BJ (cell line): ENCODE data around the gene PTH. TPM values are rescaled to one million over a fixed set of nuclear protein-coding genes. Genes with fewer than 3 reads are reported as not detected.

Experiments
- CTCF ChIA-PET: fragments of 350-600 bp; formaldehyde crosslinking; extraction: SDS; loops from one replicate; lab custom pipeline; 2021; ENCODE audit warnings: antibody characterized with exemption, inconsistent platforms; lab: Yijun Ruan, JAX
- POLR2A ChIA-PET: fragments of 300-600 bp; sonication (Branson Sonifier 250); formaldehyde crosslinking; extraction: SDS; loops from one replicate; lab custom pipeline; 2021; ENCODE audit warnings: antibody characterized with exemption; lab: Charles Lee
- DNase-seq: peaks from one replicate; pipeline ENCODE4 v3.0.0-alpha.2; 2011; ENCODE audit warnings: low read depth
- H3K27me3 ChIP-seq: 2 replicates; pipeline ENCODE4 v1.6.0; 2011; ENCODE audit warnings: low read length; ENCODE audit not compliant: control insufficient read depth, insufficient read depth
- H3K36me3 ChIP-seq: 2 replicates; pipeline ENCODE4 v1.5.1; 2011; ENCODE audit warnings: low read length; ENCODE audit not compliant: control insufficient read depth, insufficient read depth
- H3K4me3 ChIP-seq: 2 replicates; pipeline ENCODE4 v1.5.1; 2011; ENCODE audit warnings: low read depth, mild to moderate bottlenecking, control low read depth, low read length
- polyA plus RNA-seq: library from polyadenylated mRNA; depleted of rRNA; stranded (reverse); fragments of >200 nt; gene quantifications from 2 replicates; pipeline ENCODE4 v1.2.3, GENCODE V29; 2011
- TF ChIP-seq, protein P1 (sequence below): IDR thresholded peaks from 2 replicates; pipeline ENCODE4 v1.5.1; 2011; ENCODE audit warnings: low read depth, mild to moderate bottlenecking, control low read depth, inconsistent platforms, low read length, moderate library complexity; ENCODE audit not compliant: insufficient read depth

PTH gene
- polyA plus RNA-seq, 1 experiment = not detected

DNA sequence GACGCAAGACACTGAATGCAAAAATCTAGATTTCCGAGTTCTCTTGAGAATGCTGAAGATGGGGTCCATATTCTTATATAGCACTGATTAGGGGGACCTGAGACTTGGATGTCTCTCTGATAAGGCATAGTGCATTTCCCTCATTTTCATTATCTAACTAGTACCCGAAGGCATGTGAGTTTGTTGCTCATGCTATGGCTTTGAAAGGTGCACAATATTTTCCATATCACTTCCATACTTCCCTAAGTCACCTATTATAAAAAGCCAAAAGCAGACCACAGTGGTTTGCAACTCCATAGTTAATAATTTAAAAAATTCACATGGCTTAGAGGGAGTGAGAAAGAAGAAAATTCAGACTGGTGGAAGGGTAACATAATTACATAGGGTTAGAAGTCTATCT, 34.5 kb downstream of the PTH start:
- POLR2A ChIA-PET = interaction anchor here (0.7 kb wide), 1 partner anchor 10 kb away, joined by 12 read pairs; no protein-coding TSS in a partner anchor
- no peak for DNase-seq
- TF ChIP-seq, protein P1, sequence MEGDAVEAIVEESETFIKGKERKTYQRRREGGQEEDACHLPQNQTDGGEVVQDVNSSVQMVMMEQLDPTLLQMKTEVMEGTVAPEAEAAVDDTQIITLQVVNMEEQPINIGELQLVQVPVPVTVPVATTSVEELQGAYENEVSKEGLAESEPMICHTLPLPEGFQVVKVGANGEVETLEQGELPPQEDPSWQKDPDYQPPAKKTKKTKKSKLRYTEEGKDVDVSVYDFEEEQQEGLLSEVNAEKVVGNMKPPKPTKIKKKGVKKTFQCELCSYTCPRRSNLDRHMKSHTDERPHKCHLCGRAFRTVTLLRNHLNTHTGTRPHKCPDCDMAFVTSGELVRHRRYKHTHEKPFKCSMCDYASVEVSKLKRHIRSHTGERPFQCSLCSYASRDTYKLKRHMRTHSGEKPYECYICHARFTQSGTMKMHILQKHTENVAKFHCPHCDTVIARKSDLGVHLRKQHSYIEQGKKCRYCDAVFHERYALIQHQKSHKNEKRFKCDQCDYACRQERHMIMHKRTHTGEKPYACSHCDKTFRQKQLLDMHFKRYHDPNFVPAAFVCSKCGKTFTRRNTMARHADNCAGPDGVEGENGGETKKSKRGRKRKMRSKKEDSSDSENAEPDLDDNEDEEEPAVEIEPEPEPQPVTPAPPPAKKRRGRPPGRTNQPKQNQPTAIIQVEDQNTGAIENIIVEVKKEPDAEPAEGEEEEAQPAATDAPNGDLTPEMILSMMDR = no peak
- Histone ChIP-seq H3K4me3 (no peak overlapping the region), H3K36me3 (no peaks in the 10 kb centered on the region), H3K27me3 (no peaks in the 10 kb centered on the region)
- CTCF ChIA-PET = no interaction called here

DNA sequence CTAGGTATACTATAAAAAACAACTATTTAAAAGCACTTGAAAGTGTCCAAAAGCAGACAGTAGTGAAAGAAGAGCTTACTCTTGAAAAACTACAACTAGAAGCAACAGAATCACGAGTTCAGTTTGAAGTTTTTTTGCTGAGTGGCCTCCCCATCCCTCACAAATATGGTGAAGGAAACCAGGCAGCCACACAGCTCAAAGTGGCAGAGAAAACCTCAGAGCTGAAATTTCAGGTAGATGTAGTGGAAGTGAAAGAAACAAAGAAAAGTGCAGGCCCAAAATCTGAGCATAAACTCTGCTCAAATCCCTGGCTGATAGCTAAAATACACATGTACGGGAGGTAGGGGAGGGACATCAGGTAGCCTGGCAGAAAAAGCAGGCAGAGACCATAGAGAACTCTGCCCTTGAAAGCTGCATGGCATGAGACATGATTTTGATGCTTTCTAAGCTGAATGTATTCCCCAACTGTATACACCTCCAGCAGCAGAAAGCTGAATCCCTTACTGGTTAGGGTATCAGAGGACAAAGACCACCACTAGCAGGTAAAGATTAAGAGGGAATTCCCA, 44.9 kb downstream of the PTH start:
- ChIA-PET POLR2A (interaction anchor here (0.5 kb wide), 1 partner anchor 11 kb away, joined by 12 read pairs; no protein-coding TSS in a partner anchor), CTCF (interaction anchor here (1.1 to 1.4 kb wide), 2 partner anchors 9 to 116 kb away, joined by 3 to 4 read pairs; no protein-coding TSS in a partner anchor)
- no peak for DNase-seq
- no peaks in the 10 kb centered on the region for H3K27me3 ChIP-seq
- H3K4me3 ChIP-seq = no peak overlapping the region
- H3K36me3 ChIP-seq = no peaks in the 10 kb centered on the region
- TF ChIP-seq, protein P1 = no peak

DNA sequence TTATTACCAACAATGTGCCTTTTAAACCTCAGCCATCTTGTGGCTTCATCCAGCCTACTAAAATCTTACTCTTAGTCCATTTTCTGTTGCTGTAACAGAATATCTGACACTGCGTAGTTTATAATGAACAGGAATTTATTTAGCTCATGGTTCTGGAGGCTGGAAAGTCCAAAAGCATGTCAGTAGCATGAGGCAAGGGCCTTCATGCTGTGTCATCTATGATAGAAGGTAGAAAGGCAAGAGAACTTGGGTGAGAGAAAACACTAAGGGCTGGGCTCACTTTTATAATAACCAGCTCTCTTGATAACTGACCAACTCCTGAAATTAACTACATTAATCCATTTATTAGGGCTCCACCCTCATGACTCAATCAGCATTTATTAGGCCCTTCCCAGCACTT, 46.3 kb downstream of the PTH start:
- no peaks in the 10 kb centered on the region for H3K27me3 ChIP-seq
- DNase-seq = no peak
- no peaks in the 10 kb centered on the region for H3K36me3 ChIP-seq
- TF ChIP-seq, protein P1 = no peak
- ChIA-PET POLR2A (no interaction called here), CTCF (no interaction called here)
- H3K4me3 ChIP-seq = no peak overlapping the region

DNA sequence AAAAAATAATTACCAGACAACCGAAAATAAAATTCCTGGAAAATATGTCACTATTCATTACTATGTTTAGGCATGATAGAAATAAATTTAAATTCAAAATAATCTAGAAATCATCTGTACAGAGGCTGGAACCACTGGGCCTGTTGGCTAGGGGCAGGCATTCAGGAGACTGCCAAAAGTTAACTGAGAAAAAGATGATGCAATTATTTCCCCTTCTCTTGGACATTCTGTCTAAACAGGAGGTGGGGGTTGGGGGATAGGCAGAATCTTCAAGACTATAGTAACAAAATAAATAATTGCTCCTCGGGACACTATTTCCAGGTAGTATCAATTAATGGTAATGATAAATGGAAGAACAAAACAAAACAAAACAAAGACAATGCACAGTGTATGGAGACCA, 46.9 kb downstream of the PTH start:
- TF ChIP-seq, protein P1 = no peak
- Histone ChIP-seq H3K27me3 (no peaks in the 10 kb centered on the region), H3K36me3 (no peaks in the 10 kb centered on the region), H3K4me3 (no peak overlapping the region)
- ChIA-PET CTCF (no interaction called here), POLR2A (no interaction called here)
- no peak for DNase-seq

DNA sequence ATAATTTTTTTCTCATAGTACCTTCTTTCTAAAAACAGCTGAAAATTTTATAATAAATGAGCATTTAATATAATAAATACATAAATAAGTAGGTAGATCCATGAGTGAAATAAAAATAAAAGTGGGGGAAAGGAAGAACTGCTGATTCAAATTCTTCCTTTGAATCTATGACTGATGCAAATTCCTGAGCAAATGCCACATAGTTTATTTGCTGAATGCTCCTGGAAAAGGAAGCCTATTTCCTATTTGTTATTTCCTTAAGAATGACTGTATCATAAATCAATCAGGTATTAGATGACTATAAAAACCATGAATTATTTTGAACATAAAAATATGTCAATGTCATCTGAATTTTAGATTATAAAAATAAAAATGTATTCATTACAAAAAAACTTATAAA, 49.4 kb downstream of the PTH start:
- CTCF ChIA-PET = interaction anchor here (0.8 kb wide), 1 partner anchor 14 kb away, joined by 3 read pairs; no protein-coding TSS in a partner anchor
- H3K36me3 ChIP-seq = no peaks in the 10 kb centered on the region
- no peaks in the 10 kb centered on the region for H3K27me3 ChIP-seq
- DNase-seq = no peak
- POLR2A ChIA-PET = no interaction called here
- no peak overlapping the region for H3K4me3 ChIP-seq
- TF ChIP-seq, protein P1 = no peak
